OCI-LY7 (cell line): ENCODE data around the gene YWHAQ. TPM values are rescaled to one million over a fixed set of nuclear protein-coding genes. Genes with fewer than 3 reads are reported as not detected.

Experiments used
- BruUV-seq: library from RNA; stranded (reverse); fragments of 400-500 nt; replicated peaks from 2 replicates; lab custom pipeline; 2021; lab: Mats Ljungman, UMichigan
- CTCF ChIA-PET: fragments of 300-600 bp; sonication (Branson Sonifier 250); formaldehyde crosslinking; loops from one replicate; lab custom pipeline; 2022; ENCODE audit warnings: antibody characterized with exemption; ENCODE audit not compliant: unreplicated experiment; lab: Charles Lee
- POLR2A ChIA-PET: fragments of 300-600 bp; sonication (Branson Sonifier 250); formaldehyde crosslinking; loops from one replicate; lab custom pipeline; 2022; ENCODE audit warnings: antibody characterized with exemption; lab: Charles Lee
- DNase-seq: peaks from one replicate; pipeline ENCODE4 v3.0.0-alpha.2; 2015; ENCODE audit warnings: low spot score
- H2AFZ ChIP-seq: fragments of 200-600 bp; sonication (generic), shearing (Covaris generic); 2 replicates; pipeline ENCODE4 v1.6.1; 2014; ENCODE audit warnings: mild to moderate bottlenecking, antibody characterized with exemption, low read length, moderate library complexity
- H3K27ac ChIP-seq: fragments of 200-600 bp; sonication (generic); 2 replicates; pipeline ENCODE4 v1.5.1; 2014; ENCODE audit warnings: mixed run types, low read depth, mild to moderate bottlenecking, moderate library complexity, low read length, inconsistent platforms; ENCODE audit not compliant: poor library complexity, severe bottlenecking
- H3K36me3 ChIP-seq: fragments of 200-600 bp; sonication (generic); 2 replicates; pipeline ENCODE4 v1.6.1; 2014; ENCODE audit warnings: mild to moderate bottlenecking, antibody characterized with exemption, low read length, moderate library complexity, mixed read lengths; ENCODE audit not compliant: insufficient read depth
- H3K4me1 ChIP-seq: fragments of 200-600 bp; sonication (generic); 2 replicates; pipeline ENCODE4 v1.5.1; 2014; ENCODE audit warnings: mild to moderate bottlenecking, low read length; ENCODE audit not compliant: insufficient read depth, poor library complexity, severe bottlenecking
- H3K4me2 ChIP-seq: fragments of 200-600 bp; sonication (generic); 2 replicates; pipeline ENCODE4 v1.6.1; 2014; ENCODE audit warnings: mild to moderate bottlenecking, low read length
- H3K4me3 ChIP-seq: fragments of 200-600 bp; sonication (generic); 2 replicates; pipeline ENCODE4 v1.5.1; 2014; ENCODE audit warnings: mild to moderate bottlenecking, low read depth, low read length; ENCODE audit not compliant: poor library complexity, severe bottlenecking
- H3K79me2 ChIP-seq: fragments of 200-600 bp; sonication (generic); 2 replicates; pipeline ENCODE4 v1.6.1; 2016; ENCODE audit warnings: low read depth, mild to moderate bottlenecking, low read length, moderate library complexity, mixed read lengths; ENCODE audit not compliant: insufficient read depth
- H3K9me2 ChIP-seq: fragments of 200-600 bp; sonication (generic); 2 replicates; pipeline ENCODE4 v1.6.1; 2016; ENCODE audit warnings: mild to moderate bottlenecking, low read length, mixed read lengths; ENCODE audit not compliant: insufficient read depth
- H3K9me3 ChIP-seq: fragments of 200-600 bp; sonication (generic); 2 replicates; pipeline ENCODE4 v1.6.1; 2014; ENCODE audit warnings: mild to moderate bottlenecking, mixed run types, low read length, mixed read lengths
- H4K20me1 ChIP-seq: fragments of 200-600 bp; sonication (generic); 2 replicates; pipeline ENCODE4 v1.6.1; 2014; ENCODE audit warnings: mild to moderate bottlenecking, antibody characterized with exemption, low read length, moderate library complexity, mixed read lengths; ENCODE audit not compliant: insufficient read depth
- CTCF ChIP-seq: fragments of 200-600 bp; sonication (generic); conservative IDR thresholded peaks from 2 replicates; pipeline ENCODE4 v1.5.1; 2014; ENCODE audit warnings: mild to moderate bottlenecking, antibody characterized with exemption, low read length, moderate library complexity, mixed read lengths
- EZH2phosphoT487 ChIP-seq: fragments of 200-600 bp; sonication (generic); IDR thresholded peaks from 2 replicates; pipeline ENCODE4 v1.6.1; 2018; ENCODE audit warnings: low read depth, borderline replicate concordance, mild to moderate bottlenecking, mixed run types, antibody characterized with exemption, low read length, moderate library complexity, mixed read lengths
- intact Hi-C: fragments of 100-400 bp; cut with micrococcal nuclease; formaldehyde crosslinking; loops from one replicate; pipeline ENCODE4 v1.10.0; 2022; ENCODE audit not compliant: unreplicated experiment
- total RNA-seq, 2 experiments: library from RNA; depleted of rRNA in 1 of 2; stranded (reverse); fragments of >200 nt in 1 of 2; shearing (Covaris generic) in 1 of 2; gene quantifications; 2 replicates each; pipeline ENCODE4 v1.2.3, GENCODE V29; 2014 to 2022

Gene YWHAQ
- total RNA-seq, 2 experiments from 2014 or later, result 181 to 252 TPM

- peaks cover 35% of the 10 kb centered on the region for H3K4me1 ChIP-seq
- H4K20me1 ChIP-seq, result peaks cover 20% of the 10 kb centered on the region
- peaks cover 17% of the 10 kb centered on the region for H3K9me3 ChIP-seq
- H3K79me2 ChIP-seq, result peaks cover 59% of the 10 kb centered on the region
- ChIA-PET POLR2A (interaction anchor here (0.6 to 2.2 kb wide), 14 partner anchors 12 to 212 kb away, joined by 3 to 6 read pairs (median 4); partner anchors contain the start of genes CPSF3 and ITGB1BP1), CTCF (interaction anchor here (0.7 kb wide), 1 partner anchor 34 kb away, joined by 3 read pairs; no protein-coding TSS in a partner anchor)
- intact Hi-C loops, result loop anchor here (1.0 to 5.0 kb wide), 3 partner anchors 75 to 413 kb away; partner anchors contain the start of genes ADAM17, CPSF3, ITGB1BP1 and KLF11
- peak overlapping the region; percentile 89 for H3K4me3 ChIP-seq
- peak overlapping the region; percentile 75 for H3K27ac ChIP-seq
- peak; percentile 57 for DNase-seq
- H3K36me3 ChIP-seq, result peaks cover 57% of the 10 kb centered on the region
- H2AFZ ChIP-seq, result no peak overlapping the region; the same call in 1 of the 2 replicates
- H3K9me2 ChIP-seq, result no peaks in the 10 kb centered on the region
- no TSS peak for BruUV-seq
- TF ChIP-seq CTCF, result no peak
- no peak for TF ChIP-seq EZH2phosphoT487
- peak overlapping the region; percentile 87 for H3K4me2 ChIP-seq
Observed at GRCh38 chr2:9629222-9630116, 1.3 kb downstream of the YWHAQ start.

DNA sequence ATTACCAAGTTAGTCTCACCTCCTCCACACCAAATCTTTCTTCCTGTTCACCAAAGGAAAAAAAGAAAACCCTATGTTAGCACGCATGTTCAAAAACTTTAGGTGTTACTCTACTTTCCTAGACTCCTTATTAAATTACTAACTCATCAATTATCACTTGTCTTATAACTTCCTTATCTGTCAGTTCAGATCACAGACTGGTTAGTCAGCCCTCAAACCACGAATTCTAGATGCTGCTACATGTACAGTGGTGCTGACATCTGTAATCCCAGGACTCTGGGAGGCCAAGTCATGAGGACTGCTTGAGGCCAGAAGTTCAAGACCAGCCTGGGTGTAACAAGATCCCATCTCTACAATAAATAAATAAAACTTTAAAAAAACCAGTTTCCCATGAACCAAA, 3.5 kb downstream of the YWHAQ start:
- Histone ChIP-seq H3K4me3 (peak overlapping the region; percentile 89), H3K27ac (no peak overlapping the region), H4K20me1 (peaks cover 24% of the 10 kb centered on the region), H3K36me3 (peaks cover 78% of the 10 kb centered on the region), H3K4me1 (peaks cover 35% of the 10 kb centered on the region), H3K9me2 (no peaks in the 10 kb centered on the region), H3K9me3 (peaks cover 10% of the 10 kb centered on the region), H3K79me2 (peaks cover 80% of the 10 kb centered on the region), H3K4me2 (peak overlapping the region; percentile 87), H2AFZ (no peak overlapping the region)
- intact Hi-C loops, result no loop called here
- no TSS peak for BruUV-seq
- POLR2A ChIA-PET, result interaction anchor here (1.6 kb wide), 1 partner anchor 68 kb away, joined by 4 read pairs; no protein-coding TSS in a partner anchor
- no peak for DNase-seq
- CTCF ChIA-PET, result no interaction called here
- TF ChIP-seq EZH2phosphoT487 (no peak), CTCF (no peak)
